NCI-H82 treated with DMSO at 0.1 percent for 48 hours (cell line): Measurements from ENCODE around the gene SYT15B.
"Not testable (repeated sequence)": the region's sequence is repeated elsewhere in the genome, so short reads cannot be mapped to it uniquely, and the experiment has no call there.

ENCODE experiments used
- DNase-seq: peaks from one replicate; lab custom pipeline; 2025; ENCODE audit not compliant: unreplicated experiment; lab: John Stamatoyannopoulos, UW

The SYT15B gene

GRCh38 chr10:47730911-47731310 lies 32.5 kb downstream of the SYT15B start:
- not testable (repeated sequence) for DNase-seq

GRCh38 chr10:47725740-47726139 lies 37.7 kb downstream of the SYT15B start:
- not testable (repeated sequence) for DNase-seq

GRCh38 chr10:47725047-47725446 lies 38.3 kb downstream of the SYT15B start:
- not testable (repeated sequence) for DNase-seq

GRCh38 chr10:47724119-47724518 lies 39.3 kb downstream of the SYT15B start:
- not testable (repeated sequence) for DNase-seq

GRCh38 chr10:47723362-47723761 lies 40.0 kb downstream of the SYT15B start:
- DNase-seq, result not testable (repeated sequence)

- not testable (repeated sequence) for DNase-seq
Observed at GRCh38 chr10:47717011-47717769, 46.2 kb downstream of the SYT15B start.
